ENCODE data around the gene INPP5D. TPM values are rescaled to one million over a fixed set of nuclear protein-coding genes. Genes with fewer than 3 reads are reported as not detected.

INPP5D gene
- total RNA-seq, 1 experiment from 2014 or later: 17.2 TPM

DNA sequence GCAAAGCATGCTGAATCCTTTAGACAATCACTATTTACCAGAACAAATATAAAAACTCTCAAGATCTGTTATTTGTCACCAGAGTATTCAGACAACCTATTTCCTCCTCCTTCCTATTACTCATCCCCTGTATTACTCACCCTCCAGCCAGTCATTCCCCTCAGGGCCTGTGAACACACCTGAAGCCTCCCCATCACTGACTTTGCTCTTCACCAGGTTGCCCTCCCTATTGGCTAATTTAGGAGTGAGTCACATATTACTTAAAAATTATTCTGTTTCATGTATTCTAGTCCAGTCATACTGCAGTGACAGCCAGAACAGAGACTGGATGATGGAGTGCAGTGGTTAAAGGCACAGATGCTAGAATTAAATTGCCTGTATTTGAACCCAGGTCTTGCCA lies 187.6 kb downstream of the INPP5D start:
- ChIA-PET POLR2A (no interaction called here), CTCF (interaction anchor here (0.6 kb wide), 1 partner anchor 380 kb away, joined by 3 read pairs; no protein-coding TSS in a partner anchor)
- ATAC-seq (no peak), DNase-seq (ENCODE audit: low spot score) (no peak)
- Mint-ChIP-seq H3K4me1 (peaks cover 2% of the 10 kb centered on the region), H3K4me3 (no peak overlapping the region), H3K9me3 (peaks cover 19% of the 10 kb centered on the region), H3K36me3 (peaks cover 19% of the 10 kb centered on the region), H3K27ac (no peak overlapping the region), H3K27me3 (ENCODE audit: low read depth) (peaks cover 2% of the 10 kb centered on the region; the same call in 1 of the 2 replicates)
- TF ChIP-seq NFE2L1 (CRISPR knock-in tag; IDR thresholded peaks at IDR 0.05) (no peak), FOXJ3 (CRISPR knock-in tag; IDR thresholded peaks at IDR 0.05; ENCODE audit: borderline replicate concordance) (no peak), MXD4 (CRISPR knock-in tag; IDR thresholded peaks at IDR 0.05; ENCODE audit: borderline replicate concordance) (no peak), RELA (CRISPR knock-in tag; IDR thresholded peaks at IDR 0.05; ENCODE audit: borderline replicate concordance) (no peak)

DNA sequence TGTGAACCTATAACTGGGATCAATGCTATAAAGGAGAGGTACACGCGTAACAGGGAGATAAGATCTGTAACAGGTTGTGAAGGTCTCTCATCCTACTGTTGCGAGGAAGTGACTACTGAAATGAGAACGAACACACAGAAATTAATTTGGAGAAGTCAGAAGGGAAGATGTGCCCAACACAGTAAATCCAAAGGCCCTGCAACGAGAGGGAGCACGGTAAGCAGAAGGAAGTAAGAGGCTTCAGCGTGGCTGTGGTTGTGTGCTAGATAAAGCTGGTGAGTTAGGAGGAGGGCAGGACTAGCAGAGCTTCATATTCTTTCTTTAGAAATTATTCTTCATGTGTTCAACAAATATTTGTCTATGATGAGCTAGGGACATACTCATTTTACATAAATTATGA lies 188.9 kb downstream of the INPP5D start:
- H3K27ac Mint-ChIP-seq: no peak overlapping the region
- no peak for DNase-seq (ENCODE audit: low spot score)
- peaks cover 2% of the 10 kb centered on the region; the same call in 1 of the 2 replicates for H3K27me3 Mint-ChIP-seq (ENCODE audit: low read depth)
- peaks cover 19% of the 10 kb centered on the region for H3K36me3 Mint-ChIP-seq
- ChIA-PET POLR2A (no interaction called here), CTCF (interaction anchor here (4.8 kb wide), 1 partner anchor 150 kb away, joined by 22 read pairs; no protein-coding TSS in a partner anchor)
- H3K4me1 Mint-ChIP-seq: peaks cover 8% of the 10 kb centered on the region
- H3K4me3 Mint-ChIP-seq: no peak overlapping the region
- H3K9me3 Mint-ChIP-seq: peaks cover 19% of the 10 kb centered on the region
- no peak for ATAC-seq
- TF ChIP-seq, protein P1, sequence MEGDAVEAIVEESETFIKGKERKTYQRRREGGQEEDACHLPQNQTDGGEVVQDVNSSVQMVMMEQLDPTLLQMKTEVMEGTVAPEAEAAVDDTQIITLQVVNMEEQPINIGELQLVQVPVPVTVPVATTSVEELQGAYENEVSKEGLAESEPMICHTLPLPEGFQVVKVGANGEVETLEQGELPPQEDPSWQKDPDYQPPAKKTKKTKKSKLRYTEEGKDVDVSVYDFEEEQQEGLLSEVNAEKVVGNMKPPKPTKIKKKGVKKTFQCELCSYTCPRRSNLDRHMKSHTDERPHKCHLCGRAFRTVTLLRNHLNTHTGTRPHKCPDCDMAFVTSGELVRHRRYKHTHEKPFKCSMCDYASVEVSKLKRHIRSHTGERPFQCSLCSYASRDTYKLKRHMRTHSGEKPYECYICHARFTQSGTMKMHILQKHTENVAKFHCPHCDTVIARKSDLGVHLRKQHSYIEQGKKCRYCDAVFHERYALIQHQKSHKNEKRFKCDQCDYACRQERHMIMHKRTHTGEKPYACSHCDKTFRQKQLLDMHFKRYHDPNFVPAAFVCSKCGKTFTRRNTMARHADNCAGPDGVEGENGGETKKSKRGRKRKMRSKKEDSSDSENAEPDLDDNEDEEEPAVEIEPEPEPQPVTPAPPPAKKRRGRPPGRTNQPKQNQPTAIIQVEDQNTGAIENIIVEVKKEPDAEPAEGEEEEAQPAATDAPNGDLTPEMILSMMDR (IDR thresholded peaks at IDR 0.05): no peak
- TF ChIP-seq, protein P2, sequence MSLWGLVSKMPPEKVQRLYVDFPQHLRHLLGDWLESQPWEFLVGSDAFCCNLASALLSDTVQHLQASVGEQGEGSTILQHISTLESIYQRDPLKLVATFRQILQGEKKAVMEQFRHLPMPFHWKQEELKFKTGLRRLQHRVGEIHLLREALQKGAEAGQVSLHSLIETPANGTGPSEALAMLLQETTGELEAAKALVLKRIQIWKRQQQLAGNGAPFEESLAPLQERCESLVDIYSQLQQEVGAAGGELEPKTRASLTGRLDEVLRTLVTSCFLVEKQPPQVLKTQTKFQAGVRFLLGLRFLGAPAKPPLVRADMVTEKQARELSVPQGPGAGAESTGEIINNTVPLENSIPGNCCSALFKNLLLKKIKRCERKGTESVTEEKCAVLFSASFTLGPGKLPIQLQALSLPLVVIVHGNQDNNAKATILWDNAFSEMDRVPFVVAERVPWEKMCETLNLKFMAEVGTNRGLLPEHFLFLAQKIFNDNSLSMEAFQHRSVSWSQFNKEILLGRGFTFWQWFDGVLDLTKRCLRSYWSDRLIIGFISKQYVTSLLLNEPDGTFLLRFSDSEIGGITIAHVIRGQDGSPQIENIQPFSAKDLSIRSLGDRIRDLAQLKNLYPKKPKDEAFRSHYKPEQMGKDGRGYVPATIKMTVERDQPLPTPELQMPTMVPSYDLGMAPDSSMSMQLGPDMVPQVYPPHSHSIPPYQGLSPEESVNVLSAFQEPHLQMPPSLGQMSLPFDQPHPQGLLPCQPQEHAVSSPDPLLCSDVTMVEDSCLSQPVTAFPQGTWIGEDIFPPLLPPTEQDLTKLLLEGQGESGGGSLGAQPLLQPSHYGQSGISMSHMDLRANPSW (CRISPR knock-in tag; conservative IDR thresholded peaks at IDR 0.05; ENCODE audit: low read depth): no peak
- no peak for TF ChIP-seq JUN (CRISPR knock-in tag; IDR thresholded peaks at IDR 0.05)
- TF ChIP-seq, protein P3, sequence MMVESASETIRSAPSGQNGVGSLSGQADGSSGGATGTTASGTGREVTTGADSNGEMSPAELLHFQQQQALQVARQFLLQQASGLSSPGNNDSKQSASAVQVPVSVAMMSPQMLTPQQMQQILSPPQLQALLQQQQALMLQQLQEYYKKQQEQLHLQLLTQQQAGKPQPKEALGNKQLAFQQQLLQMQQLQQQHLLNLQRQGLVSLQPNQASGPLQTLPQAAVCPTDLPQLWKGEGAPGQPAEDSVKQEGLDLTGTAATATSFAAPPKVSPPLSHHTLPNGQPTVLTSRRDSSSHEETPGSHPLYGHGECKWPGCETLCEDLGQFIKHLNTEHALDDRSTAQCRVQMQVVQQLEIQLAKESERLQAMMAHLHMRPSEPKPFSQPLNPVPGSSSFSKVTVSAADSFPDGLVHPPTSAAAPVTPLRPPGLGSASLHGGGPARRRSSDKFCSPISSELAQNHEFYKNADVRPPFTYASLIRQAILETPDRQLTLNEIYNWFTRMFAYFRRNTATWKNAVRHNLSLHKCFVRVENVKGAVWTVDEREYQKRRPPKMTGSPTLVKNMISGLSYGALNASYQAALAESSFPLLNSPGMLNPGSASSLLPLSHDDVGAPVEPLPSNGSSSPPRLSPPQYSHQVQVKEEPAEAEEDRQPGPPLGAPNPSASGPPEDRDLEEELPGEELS (CRISPR knock-in tag; IDR thresholded peaks at IDR 0.05): no peak
- TF ChIP-seq TCF7 (CRISPR knock-in tag; IDR thresholded peaks at IDR 0.05; ENCODE audit: low read depth): no peak
- TF ChIP-seq, protein P4, sequence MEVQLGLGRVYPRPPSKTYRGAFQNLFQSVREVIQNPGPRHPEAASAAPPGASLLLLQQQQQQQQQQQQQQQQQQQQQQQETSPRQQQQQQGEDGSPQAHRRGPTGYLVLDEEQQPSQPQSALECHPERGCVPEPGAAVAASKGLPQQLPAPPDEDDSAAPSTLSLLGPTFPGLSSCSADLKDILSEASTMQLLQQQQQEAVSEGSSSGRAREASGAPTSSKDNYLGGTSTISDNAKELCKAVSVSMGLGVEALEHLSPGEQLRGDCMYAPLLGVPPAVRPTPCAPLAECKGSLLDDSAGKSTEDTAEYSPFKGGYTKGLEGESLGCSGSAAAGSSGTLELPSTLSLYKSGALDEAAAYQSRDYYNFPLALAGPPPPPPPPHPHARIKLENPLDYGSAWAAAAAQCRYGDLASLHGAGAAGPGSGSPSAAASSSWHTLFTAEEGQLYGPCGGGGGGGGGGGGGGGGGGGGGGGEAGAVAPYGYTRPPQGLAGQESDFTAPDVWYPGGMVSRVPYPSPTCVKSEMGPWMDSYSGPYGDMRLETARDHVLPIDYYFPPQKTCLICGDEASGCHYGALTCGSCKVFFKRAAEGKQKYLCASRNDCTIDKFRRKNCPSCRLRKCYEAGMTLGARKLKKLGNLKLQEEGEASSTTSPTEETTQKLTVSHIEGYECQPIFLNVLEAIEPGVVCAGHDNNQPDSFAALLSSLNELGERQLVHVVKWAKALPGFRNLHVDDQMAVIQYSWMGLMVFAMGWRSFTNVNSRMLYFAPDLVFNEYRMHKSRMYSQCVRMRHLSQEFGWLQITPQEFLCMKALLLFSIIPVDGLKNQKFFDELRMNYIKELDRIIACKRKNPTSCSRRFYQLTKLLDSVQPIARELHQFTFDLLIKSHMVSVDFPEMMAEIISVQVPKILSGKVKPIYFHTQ (CRISPR knock-in tag; IDR thresholded peaks at IDR 0.05): no peak
- TF ChIP-seq, protein P5, sequence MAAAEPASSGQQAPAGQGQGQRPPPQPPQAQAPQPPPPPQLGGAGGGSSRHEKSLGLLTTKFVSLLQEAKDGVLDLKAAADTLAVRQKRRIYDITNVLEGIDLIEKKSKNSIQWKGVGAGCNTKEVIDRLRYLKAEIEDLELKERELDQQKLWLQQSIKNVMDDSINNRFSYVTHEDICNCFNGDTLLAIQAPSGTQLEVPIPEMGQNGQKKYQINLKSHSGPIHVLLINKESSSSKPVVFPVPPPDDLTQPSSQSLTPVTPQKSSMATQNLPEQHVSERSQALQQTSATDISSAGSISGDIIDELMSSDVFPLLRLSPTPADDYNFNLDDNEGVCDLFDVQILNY (CRISPR knock-in tag; IDR thresholded peaks at IDR 0.05): no peak
- TF ChIP-seq, protein P6, sequence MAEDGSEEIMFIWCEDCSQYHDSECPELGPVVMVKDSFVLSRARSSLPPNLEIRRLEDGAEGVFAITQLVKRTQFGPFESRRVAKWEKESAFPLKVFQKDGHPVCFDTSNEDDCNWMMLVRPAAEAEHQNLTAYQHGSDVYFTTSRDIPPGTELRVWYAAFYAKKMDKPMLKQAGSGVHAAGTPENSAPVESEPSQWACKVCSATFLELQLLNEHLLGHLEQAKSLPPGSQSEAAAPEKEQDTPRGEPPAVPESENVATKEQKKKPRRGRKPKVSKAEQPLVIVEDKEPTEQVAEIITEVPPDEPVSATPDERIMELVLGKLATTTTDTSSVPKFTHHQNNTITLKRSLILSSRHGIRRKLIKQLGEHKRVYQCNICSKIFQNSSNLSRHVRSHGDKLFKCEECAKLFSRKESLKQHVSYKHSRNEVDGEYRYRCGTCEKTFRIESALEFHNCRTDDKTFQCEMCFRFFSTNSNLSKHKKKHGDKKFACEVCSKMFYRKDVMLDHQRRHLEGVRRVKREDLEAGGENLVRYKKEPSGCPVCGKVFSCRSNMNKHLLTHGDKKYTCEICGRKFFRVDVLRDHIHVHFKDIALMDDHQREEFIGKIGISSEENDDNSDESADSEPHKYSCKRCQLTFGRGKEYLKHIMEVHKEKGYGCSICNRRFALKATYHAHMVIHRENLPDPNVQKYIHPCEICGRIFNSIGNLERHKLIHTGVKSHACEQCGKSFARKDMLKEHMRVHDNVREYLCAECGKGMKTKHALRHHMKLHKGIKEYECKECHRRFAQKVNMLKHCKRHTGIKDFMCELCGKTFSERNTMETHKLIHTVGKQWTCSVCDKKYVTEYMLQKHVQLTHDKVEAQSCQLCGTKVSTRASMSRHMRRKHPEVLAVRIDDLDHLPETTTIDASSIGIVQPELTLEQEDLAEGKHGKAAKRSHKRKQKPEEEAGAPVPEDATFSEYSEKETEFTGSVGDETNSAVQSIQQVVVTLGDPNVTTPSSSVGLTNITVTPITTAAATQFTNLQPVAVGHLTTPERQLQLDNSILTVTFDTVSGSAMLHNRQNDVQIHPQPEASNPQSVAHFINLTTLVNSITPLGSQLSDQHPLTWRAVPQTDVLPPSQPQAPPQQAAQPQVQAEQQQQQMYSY (CRISPR knock-in tag; IDR thresholded peaks at IDR 0.05): no peak
- no peak for TF ChIP-seq ZNF317 (CRISPR knock-in tag; IDR thresholded peaks at IDR 0.05; ENCODE audit: borderline replicate concordance, low read depth)
- TF ChIP-seq ZNF121 (CRISPR knock-in tag; IDR thresholded peaks at IDR 0.05): no peak
- no peak for TF ChIP-seq ZNF219 (CRISPR knock-in tag; IDR thresholded peaks at IDR 0.05; ENCODE audit: borderline replicate concordance)
- no peak for TF ChIP-seq GTF2I (CRISPR knock-in tag; conservative IDR thresholded peaks at IDR 0.05)
- no peak for TF ChIP-seq CREM (CRISPR knock-in tag; IDR thresholded peaks at IDR 0.05)
- TF ChIP-seq, protein P7, sequence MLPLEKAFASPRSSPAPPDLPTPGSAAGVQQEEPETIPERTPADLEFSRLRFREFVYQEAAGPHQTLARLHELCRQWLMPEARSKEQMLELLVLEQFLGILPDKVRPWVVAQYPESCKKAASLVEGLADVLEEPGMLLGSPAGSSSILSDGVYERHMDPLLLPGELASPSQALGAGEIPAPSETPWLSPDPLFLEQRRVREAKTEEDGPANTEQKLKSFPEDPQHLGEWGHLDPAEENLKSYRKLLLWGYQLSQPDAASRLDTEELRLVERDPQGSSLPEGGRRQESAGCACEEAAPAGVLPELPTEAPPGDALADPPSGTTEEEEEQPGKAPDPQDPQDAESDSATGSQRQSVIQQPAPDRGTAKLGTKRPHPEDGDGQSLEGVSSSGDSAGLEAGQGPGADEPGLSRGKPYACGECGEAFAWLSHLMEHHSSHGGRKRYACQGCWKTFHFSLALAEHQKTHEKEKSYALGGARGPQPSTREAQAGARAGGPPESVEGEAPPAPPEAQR (CRISPR knock-in tag; IDR thresholded peaks at IDR 0.05): no peak

Data from WTC11 (cell line).